ENCODE measurements around the gene BRWD1. TPM values are rescaled to one million over a fixed set of nuclear protein-coding genes. Genes with fewer than 3 reads are reported as not detected.
"Not testable (repeated sequence)": the region's sequence is repeated elsewhere in the genome, so short reads cannot be mapped to it uniquely, and the experiment has no call there.

Gene BRWD1
- total and polyA plus RNA-seq, 5 experiments from 2014 or later: 26.3 to 121 (median 42.6) TPM

DNA sequence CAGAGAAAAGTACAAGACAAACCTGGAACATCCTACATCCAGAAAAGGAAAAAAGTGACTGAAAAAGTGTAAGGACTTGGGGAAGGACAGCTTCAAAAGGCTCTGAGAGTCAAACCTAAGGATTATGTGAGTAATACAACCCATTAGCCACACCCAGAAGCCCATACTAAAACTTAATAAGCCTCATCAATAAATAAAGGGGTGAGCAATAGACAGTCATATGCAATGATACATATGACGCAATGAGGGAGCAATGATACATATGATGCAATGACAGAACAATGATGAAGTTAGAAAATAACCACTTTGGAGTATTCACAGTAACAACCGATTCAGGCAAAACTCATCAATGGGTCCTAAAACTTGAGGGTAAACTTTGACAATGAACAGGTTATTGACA, 50.1 kb downstream of the BRWD1 start:
- ATAC-seq (no peak), DNase-seq (no peak)
- peaks cover 2 to 15% (median 6%) of the 10 kb centered on the region in 4 donors for H3K4me1 Mint-ChIP-seq
- peak overlapping the region in 2 of 10 donors; percentile 3 to 54 for H3K27ac Mint-ChIP-seq
- H3K27me3 Mint-ChIP-seq: no peaks in the 10 kb centered on the region
- POLR2A ChIA-PET: interaction anchor here (1.0 kb wide), 1 partner anchor 144 kb away, joined by 3 read pairs; no protein-coding TSS in a partner anchor
- H3K9me3 Mint-ChIP-seq: no peaks in the 10 kb centered on the region
- peaks cover 0 to 91% (median 14%) of the 10 kb centered on the region in 3 donors for H3K36me3 Mint-ChIP-seq
- no peak overlapping the region for H3K4me3 Mint-ChIP-seq

DNA sequence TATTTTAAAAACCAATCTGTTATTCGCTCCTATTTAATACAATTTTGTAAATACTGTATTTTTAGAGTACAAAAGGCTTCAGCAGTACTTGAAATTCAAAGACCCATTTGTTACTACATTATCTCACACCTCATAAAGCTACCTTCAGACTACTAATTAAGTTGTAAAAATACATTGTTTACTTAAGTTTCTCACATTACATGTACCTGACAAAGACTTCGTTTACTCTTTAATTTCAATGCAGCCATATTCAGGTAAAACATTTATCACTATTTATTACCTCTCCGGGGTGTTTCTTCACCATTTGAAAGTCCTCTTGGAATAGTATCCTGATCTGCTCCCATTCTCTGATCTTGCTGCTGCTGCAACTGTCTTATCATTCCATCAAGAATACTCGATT, 55.2 kb downstream of the BRWD1 start:
- DNase-seq: no peak
- H3K27me3 Mint-ChIP-seq: no peaks in the 10 kb centered on the region
- no peaks in the 10 kb centered on the region for H3K9me3 Mint-ChIP-seq
- H3K4me3 Mint-ChIP-seq: no peak overlapping the region
- H3K4me1 Mint-ChIP-seq: peaks cover 3 to 15% (median 9%) of the 10 kb centered on the region in 4 donors
- H3K27ac Mint-ChIP-seq: no peak overlapping the region
- H3K36me3 Mint-ChIP-seq: peaks cover 0 to 91% (median 1%) of the 10 kb centered on the region in 3 donors
- POLR2A ChIA-PET: no interaction called here
- ATAC-seq: no peak

DNA sequence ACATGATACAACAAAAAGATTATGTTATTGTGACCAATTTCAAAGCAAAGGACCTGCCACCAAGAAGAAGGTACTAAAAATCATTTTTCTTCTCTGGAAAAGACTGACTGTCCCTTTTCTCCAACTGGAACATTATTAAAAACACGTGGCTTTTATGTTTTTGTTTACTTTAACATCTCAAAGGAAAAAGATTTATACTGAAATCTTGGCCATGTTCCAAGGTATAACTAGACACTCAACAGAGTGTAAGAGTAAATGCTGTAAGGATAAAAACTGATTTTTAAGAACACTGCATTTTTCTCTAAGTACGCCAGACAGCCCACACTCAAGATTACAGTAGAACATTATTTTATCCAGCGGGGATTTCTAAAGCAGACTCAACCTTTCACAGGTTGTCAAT, 62.1 kb downstream of the BRWD1 start:
- Mint-ChIP-seq H3K4me1 (peaks cover 1 to 13% (median 8%) of the 10 kb centered on the region in 4 donors), H3K36me3 (peaks cover 0 to 92% (median 11%) of the 10 kb centered on the region in 3 donors), H3K9me3 (no peaks in the 10 kb centered on the region), H3K4me3 (no peak overlapping the region), H3K27ac (peak overlapping the region in 1 of 10 donors; percentile 12), H3K27me3 (no peaks in the 10 kb centered on the region)
- DNase-seq (no peak), ATAC-seq (no peak)
- POLR2A ChIA-PET: no interaction called here

DNA sequence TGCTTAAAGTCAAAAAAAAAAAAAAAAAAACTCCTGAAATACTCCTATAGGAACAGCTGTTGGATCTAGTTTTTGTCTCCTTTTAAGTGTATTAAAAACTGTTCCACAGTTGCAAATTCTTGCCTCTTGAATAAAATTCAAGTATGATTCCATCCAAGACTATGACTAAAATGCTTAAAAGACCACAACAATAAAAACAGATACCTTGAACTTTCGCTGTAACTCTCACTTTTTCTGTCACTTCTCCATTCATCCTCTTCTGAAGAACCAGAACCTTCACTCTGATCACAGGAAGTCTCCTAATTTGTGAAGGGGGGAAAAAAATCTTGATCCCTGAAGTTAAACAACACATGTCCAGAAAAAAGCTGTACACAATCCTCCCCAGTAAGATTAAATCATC, 75.2 kb downstream of the BRWD1 start:
- Mint-ChIP-seq H3K4me3 (no peak overlapping the region), H3K36me3 (peaks cover 6 to 86% (median 27%) of the 10 kb centered on the region in 3 donors), H3K27ac (peak overlapping the region in 8 of 10 donors; percentile 0 to 83 (median 31))

DNA sequence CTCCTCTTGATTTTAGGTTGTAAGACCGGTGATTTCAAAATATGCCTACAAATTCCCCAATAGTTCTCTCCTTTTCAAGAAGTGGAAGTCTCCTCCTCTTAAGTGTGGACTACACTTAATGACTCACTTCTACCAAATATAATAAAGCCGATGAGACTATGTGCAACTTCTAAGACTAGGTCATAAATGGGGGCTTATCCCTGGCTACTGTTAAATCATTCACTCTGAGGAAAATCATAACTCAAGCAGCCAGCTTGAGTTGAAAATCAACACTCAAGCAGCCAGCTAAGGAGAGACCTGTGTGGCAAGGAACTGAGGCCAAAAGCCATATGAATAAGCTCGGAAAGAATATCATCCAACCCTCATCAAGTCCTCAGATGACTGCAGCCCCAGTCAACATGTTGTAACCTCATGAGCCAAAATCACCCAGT, 80.6 kb downstream of the BRWD1 start:
- peak overlapping the region in 3 of 10 donors; percentile 4 to 69 (median 17) for H3K27ac Mint-ChIP-seq

More for the DNA sequence above, 75.2 kb downstream of the BRWD1 start:
- DNase-seq (no peak), ATAC-seq (no peak)
- Mint-ChIP-seq H3K9me3 (no peaks in the 10 kb centered on the region), H3K4me1 (peaks cover 19 to 59% (median 29%) of the 10 kb centered on the region in 4 donors), H3K27me3 (no peaks in the 10 kb centered on the region)
- POLR2A ChIA-PET: no interaction called here

DNA sequence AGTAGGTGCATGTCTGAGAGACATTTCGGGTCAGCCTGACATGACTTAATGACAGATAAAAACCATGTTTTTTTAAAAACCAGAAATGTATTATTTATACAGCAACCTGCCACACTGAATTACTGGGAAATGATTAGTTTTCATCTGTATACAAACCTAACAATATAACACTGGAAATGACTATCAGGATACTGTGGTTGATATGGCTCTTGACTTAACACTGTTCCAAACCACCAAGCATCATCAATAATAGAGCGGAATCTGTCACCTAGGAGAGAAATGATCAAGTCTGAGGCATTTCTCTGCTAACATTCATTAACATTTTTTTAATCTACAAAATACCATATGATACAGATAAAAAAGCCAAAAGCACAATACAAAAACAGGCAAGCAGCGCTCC, 88.5 kb downstream of the BRWD1 start:
- Mint-ChIP-seq H3K36me3 (peaks cover 11 to 81% (median 18%) of the 10 kb centered on the region in 3 donors), H3K27me3 (no peaks in the 10 kb centered on the region), H3K27ac (peak overlapping the region in 5 of 10 donors; percentile 15 to 54 (median 36)), H3K4me3 (no peak overlapping the region), H3K9me3 (no peaks in the 10 kb centered on the region), H3K4me1 (peaks cover 0 to 9% (median 5%) of the 10 kb centered on the region in 4 donors)
- no peak for DNase-seq
- no peak for ATAC-seq
- POLR2A ChIA-PET: no interaction called here

More for the DNA sequence above, 80.6 kb downstream of the BRWD1 start:
- peaks cover 3 to 30% (median 15%) of the 10 kb centered on the region in 4 donors for H3K4me1 Mint-ChIP-seq
- ATAC-seq (no peak), DNase-seq (no peak)
- no peaks in the 10 kb centered on the region for H3K9me3 Mint-ChIP-seq
- H3K36me3 Mint-ChIP-seq: peaks cover 8 to 86% (median 28%) of the 10 kb centered on the region in 3 donors
- H3K4me3 Mint-ChIP-seq: no peak overlapping the region
- no peaks in the 10 kb centered on the region for H3K27me3 Mint-ChIP-seq
- POLR2A ChIA-PET: no interaction called here

DNA sequence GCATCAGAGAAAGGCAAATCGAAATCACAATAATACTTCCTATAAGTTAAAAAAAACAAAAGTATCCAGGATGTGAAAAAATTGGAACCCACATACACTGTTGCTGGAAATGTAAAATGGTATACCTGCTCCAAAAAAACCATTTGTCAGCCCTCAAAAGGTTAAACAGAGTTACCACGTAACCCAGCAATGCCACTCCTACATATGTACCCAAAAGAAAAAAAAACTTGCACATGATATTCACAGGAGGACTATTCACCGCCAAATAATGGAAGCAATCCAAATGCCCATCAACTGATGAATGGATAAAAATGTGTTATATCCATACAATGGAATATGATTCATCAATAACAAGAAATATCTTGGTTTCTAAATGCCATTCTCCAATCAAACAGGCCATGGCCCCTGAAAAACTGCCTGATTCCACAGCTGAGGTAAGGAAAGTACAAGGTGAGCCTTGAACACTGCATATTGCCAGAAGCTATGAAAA, 91.4 kb downstream of the BRWD1 start:
- no peak for ATAC-seq
- H3K27ac Mint-ChIP-seq: peak overlapping the region in 2 of 10 donors; percentile 35 to 64
- POLR2A ChIA-PET: no interaction called here
- H3K36me3 Mint-ChIP-seq: peaks cover 15 to 82% (median 22%) of the 10 kb centered on the region in 3 donors
- no peaks in the 10 kb centered on the region for H3K27me3 Mint-ChIP-seq
- no peak for DNase-seq
- no peak overlapping the region for H3K4me3 Mint-ChIP-seq
- no peaks in the 10 kb centered on the region for H3K9me3 Mint-ChIP-seq
- H3K4me1 Mint-ChIP-seq: peaks cover 0 to 9% (median 6%) of the 10 kb centered on the region in 4 donors

DNA sequence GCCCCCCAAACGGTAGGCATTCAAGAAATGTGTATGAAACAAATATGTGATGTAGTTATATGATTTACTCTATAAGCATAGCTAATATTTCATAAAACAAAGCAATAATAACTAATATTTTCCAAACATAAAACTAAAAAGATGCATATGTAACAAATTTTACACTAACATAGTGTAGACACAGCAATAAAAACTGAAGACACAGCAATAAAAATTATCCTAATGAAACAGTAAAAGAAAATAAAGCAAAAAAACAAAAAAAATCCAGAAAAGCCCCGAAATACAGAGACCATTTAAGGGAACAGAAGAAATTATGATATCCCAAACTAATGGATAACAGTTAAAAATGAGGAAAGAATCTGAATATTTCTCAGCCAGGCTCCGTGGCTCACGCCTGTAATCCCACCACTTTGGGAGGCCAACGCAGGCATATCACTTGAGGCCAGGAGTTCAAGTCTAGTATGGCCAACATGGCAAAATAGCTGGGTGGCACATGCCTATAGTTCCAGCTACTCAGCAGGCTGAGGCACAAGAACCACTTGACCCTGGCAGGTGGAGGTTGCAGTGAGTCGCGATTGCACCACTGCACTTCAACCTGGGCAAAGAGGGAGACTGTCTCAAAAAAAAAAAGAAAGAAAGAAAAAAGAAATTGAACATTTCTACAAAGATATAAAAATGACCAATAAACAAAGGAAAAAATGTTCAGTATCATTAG, 92.0 kb downstream of the BRWD1 start:
- ATAC-seq: no peak

DNA sequence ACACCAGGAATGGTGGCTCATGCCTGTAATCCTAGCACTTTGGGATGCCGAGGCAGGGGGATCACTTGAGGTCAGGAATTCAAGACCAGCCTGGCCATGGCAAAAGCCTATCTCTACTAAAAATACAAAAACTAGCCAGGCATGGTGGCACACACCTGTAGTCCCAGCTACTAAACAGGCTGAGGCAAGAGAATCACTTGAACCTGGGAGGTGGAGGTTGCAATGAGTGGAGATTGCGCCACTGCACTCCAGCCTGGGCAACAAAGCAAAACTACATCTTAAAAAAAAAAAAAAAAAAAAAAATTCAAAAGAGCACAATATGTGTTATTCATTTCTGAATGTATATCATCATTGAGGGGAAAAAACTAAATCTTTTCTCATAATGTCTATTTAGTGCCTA, 92.6 kb downstream of the BRWD1 start:
- H3K9me3 Mint-ChIP-seq, ATAC-seq: not testable (repeated sequence)

More for the DNA sequence above, 92.0 kb downstream of the BRWD1 start:
- H3K27ac Mint-ChIP-seq: peak overlapping the region in 3 of 10 donors; percentile 15 to 64 (median 35)
- H3K27me3 Mint-ChIP-seq: no peaks in the 10 kb centered on the region
- H3K36me3 Mint-ChIP-seq: peaks cover 15 to 76% (median 20%) of the 10 kb centered on the region in 3 donors
- H3K4me1 Mint-ChIP-seq: peaks cover 0 to 9% (median 6%) of the 10 kb centered on the region in 4 donors
- POLR2A ChIA-PET: no interaction called here
- H3K9me3 Mint-ChIP-seq: no peaks in the 10 kb centered on the region
- DNase-seq: no peak
- no peak overlapping the region for H3K4me3 Mint-ChIP-seq

DNA sequence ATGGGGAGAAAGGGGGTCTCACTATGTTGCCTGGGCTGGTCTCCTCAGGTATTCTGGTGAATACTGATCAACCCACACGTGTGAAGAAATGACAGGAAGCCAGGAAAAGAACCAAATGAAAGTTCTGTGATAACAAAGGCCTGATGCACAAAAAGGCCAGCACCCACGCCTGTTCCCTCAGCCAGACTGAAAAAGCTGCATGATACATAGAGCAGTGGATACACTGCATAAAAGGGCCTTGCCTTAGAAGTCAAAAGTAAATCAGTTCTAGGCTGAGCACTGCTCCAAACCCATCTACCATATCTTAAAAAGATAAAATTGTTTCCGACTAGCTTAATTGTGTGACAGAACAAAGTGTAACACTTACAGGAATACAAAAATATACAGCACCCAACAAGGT, 93.3 kb downstream of the BRWD1 start:
- H3K27ac Mint-ChIP-seq: no peak overlapping the region
- no peaks in the 10 kb centered on the region for H3K9me3 Mint-ChIP-seq
- POLR2A ChIA-PET: interaction anchor here (0.7 kb wide), 1 partner anchor 94 kb away, joined by 3 read pairs; the partner anchor contains the start of gene BRWD1
- no peaks in the 10 kb centered on the region for H3K27me3 Mint-ChIP-seq
- no peak for DNase-seq
- H3K4me1 Mint-ChIP-seq: peaks cover 0 to 9% (median 5%) of the 10 kb centered on the region in 4 donors
- no peak for ATAC-seq
- no peak overlapping the region for H3K4me3 Mint-ChIP-seq
- H3K36me3 Mint-ChIP-seq: peaks cover 14 to 74% (median 22%) of the 10 kb centered on the region in 3 donors

More for the DNA sequence above, 92.6 kb downstream of the BRWD1 start:
- DNase-seq, H3K27ac Mint-ChIP-seq, POLR2A ChIA-PET, H3K4me3 Mint-ChIP-seq, H3K4me1 Mint-ChIP-seq, H3K27me3 Mint-ChIP-seq: not testable (repeated sequence)
- peaks cover 15 to 72% (median 20%) of the 10 kb centered on the region in 3 donors for H3K36me3 Mint-ChIP-seq

DNA sequence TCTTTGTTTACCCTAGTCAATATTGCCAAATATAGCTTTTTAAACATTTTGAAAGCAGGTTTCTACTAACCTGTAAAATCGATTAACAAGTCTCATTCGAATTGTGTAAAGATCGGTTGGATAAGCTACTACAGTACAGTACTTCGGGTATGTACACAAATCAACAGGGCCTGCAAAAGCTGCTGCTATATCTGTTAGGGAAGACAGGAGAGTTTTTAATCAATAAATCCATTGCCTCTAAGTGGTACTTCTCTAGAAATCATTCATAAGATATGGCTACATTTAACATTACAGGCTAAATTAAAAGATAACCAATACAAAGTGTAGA, 95.4 kb downstream of the BRWD1 start:
- POLR2A ChIA-PET: no interaction called here
- H3K4me1 Mint-ChIP-seq: peaks cover 0 to 7% (median 3%) of the 10 kb centered on the region in 4 donors
- H3K9me3 Mint-ChIP-seq: no peaks in the 10 kb centered on the region
- peak overlapping the region in 1 of 10 donors; percentile 10 for H3K27ac Mint-ChIP-seq
- H3K36me3 Mint-ChIP-seq: peaks cover 4 to 70% (median 27%) of the 10 kb centered on the region in 3 donors
- no peaks in the 10 kb centered on the region for H3K27me3 Mint-ChIP-seq
- DNase-seq (no peak), ATAC-seq (no peak)
- no peak overlapping the region for H3K4me3 Mint-ChIP-seq

DNA sequence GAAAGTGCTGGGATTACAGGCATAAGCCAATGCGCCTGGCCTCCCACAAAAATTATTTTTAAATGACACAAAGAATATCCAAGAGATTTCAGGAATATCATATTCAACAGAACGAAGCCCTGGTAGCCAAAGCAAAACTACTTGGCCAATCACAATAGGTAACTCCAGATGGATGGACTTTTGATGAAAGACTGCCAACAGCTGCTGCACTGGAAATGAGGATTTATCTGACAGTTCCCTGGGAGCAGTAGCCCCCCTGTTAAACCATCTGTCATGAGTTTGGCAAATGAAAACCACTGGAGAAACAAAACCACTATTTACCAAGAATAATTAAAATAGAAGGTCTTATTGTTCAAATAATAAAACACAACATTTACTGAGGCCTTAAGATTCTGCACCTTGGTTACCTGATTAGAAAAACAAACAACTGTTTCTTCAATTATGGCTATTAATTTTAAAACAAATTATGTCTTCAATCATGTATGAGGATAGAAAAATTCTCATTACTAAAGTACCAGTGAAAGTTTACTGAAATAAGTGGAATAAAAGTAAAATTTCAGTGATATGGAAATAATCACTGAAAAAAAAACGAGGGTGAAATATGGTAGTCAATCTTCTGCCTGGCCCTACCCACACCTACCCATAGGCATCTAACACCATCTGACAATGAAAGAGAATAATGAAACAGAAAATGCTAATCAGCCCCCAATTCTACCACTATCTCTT, 95.9 kb downstream of the BRWD1 start:
- Mint-ChIP-seq H3K4me1 (peaks cover under 1 to 9% (median 3%) of the 10 kb centered on the region in 4 donors), H3K4me3 (no peak overlapping the region), H3K27ac (peak overlapping the region in 1 of 10 donors; percentile 67), H3K36me3 (peaks cover 4 to 69% (median 27%) of the 10 kb centered on the region in 3 donors), H3K9me3 (no peaks in the 10 kb centered on the region), H3K27me3 (no peaks in the 10 kb centered on the region)
- DNase-seq: no peak
- POLR2A ChIA-PET: no interaction called here
- ATAC-seq: no peak

DNA sequence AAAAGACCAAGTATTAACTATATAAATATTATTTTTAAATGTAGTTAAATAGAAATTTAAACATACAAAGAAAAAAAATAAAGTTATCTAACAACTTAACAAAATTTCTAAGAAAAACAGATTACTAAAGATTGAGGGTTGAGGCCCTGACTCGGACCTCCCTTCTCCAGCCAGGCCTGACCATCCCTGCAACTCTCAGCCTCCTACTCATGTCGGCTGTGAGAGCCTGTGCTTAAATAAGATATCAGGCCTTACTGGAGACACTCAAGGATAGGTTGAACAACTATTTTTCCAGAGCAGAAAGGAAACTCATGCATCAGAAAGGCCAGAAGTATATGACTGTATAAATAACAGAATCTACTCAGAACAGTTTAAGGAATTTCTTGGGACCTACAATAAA, 97.1 kb downstream of the BRWD1 start:
- Mint-ChIP-seq H3K4me1 (peaks cover 3 to 12% (median 10%) of the 10 kb centered on the region in 4 donors), H3K36me3 (peaks cover 4 to 67% (median 30%) of the 10 kb centered on the region in 3 donors), H3K4me3 (no peak overlapping the region), H3K27ac (no peak overlapping the region), H3K27me3 (no peaks in the 10 kb centered on the region), H3K9me3 (no peaks in the 10 kb centered on the region)
- ATAC-seq (no peak), DNase-seq (no peak)
- POLR2A ChIA-PET: interaction anchor here (0.6 kb wide), 2 partner anchors 68 to 92 kb away, joined by 3 to 5 read pairs; no protein-coding TSS in a partner anchor

Measured in naive thymus-derived CD8-positive, alpha-beta T cell (primary cell).